Mononuclear cell (primary cell): ENCODE measurements around the gene ICAM2. TPM values are rescaled to one million over a fixed set of nuclear protein-coding genes. Genes with fewer than 3 reads are reported as not detected.

Experiments used
- H3K27me3 ChIP-seq: 2 replicates; pipeline ENCODE4 v1.6.0; 2011; ENCODE audit warnings: low read length, control low read depth; ENCODE audit not compliant: insufficient read depth
- H3K4me1 ChIP-seq: 2 replicates; pipeline ENCODE4 v1.5.1; 2011; ENCODE audit warnings: mild to moderate bottlenecking, low read length, control low read depth; ENCODE audit not compliant: insufficient read depth
- H3K4me3 ChIP-seq: 2 replicates; pipeline ENCODE4 v1.5.1; 2011; ENCODE audit warnings: mild to moderate bottlenecking, low read length, moderate library complexity
- H3K9me3 ChIP-seq: 2 replicates; pipeline ENCODE4 v1.5.1; 2011; ENCODE audit warnings: low read depth, mild to moderate bottlenecking, control low read depth, low read length
- total RNA-seq: library from RNA; depleted of rRNA; stranded (reverse); fragments of >200 nt; gene quantifications from one replicate; pipeline ENCODE4 v1.2.3, GENCODE V29; 2012

The ICAM2 gene
- total RNA-seq, 1 donor, result 40.1 TPM

DNA sequence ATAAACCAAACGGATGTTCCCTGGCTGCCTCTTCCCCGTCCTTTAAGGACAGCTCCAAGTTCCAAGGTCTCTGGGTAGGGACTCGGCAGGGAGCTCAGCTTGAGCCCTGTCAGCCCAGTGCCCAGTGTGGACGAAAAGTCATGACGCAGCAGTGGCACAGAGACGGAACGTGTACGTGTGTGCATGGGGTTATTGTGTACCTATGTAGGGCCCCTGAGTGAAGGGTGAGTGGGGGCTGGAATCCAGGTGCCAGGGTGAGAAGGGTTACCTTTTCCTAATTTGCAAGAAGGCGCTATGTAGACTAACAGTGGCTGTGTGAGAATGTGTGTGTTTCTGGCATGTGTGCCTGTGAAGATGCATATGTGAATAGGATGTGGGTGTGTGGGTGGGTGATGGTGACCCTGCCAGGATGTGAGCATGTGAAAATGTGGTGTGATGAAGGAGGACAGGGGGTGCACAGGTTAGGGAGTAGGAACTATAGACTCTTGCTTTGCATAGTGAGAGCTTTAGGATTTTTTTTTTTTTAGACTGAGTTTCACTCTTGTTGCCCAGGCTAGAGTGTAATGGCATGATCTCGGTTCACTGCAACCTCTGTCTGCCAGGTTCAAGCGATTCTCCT is 53.7 kb downstream of the ICAM2 start:
- peaks cover 8% of the 10 kb centered on the region for H3K4me1 ChIP-seq
- H3K4me3 ChIP-seq, result no peak overlapping the region
- H3K27me3 ChIP-seq, result no peaks in the 10 kb centered on the region
- H3K9me3 ChIP-seq, result no peaks in the 10 kb centered on the region

DNA sequence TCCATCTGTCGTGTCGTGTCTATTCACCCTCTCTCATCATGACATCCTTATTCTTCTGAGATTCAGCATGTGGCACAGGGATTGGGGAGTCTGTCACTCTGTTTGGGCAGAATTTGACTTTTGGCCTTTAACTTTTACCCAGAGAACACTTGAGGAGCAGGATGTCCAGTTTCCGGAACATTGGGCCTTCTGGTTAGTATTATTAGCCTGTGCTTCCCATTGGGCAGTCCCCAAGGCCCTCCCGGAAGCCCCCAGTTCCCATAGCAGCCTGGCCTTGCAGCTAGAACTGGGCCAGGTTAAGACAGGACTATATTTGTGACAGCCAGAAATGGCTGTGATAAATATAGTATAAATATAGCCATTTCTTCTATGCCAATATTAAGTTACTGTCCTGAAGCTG is 57.3 kb downstream of the ICAM2 start:
- no peak overlapping the region for H3K4me3 ChIP-seq
- H3K9me3 ChIP-seq, result no peaks in the 10 kb centered on the region
- H3K27me3 ChIP-seq, result no peaks in the 10 kb centered on the region
- peaks cover 13% of the 10 kb centered on the region for H3K4me1 ChIP-seq

DNA sequence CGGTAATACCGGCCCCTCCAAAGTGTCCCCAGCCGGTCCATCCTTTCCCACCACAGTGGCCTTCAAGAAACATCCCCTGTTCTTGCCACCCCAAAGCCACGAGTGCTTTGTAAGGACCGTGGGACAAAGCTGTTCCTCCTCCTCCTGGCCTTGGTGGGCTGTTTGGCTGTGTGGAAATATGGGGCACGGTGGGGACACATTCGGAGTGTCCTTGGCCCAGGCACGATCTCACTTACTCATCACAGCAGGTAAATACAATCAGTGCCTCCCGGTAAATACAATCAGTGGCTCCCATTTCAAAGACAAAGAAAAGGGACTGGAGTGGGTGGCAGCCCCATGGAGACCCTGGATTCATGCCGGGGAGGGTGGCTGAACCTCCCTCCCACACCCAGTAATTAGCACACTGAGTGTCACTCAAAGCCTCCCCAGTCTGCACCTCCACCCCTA is 58.1 kb downstream of the ICAM2 start:
- Histone ChIP-seq H3K27me3 (no peaks in the 10 kb centered on the region), H3K4me1 (peaks cover 13% of the 10 kb centered on the region), H3K9me3 (no peaks in the 10 kb centered on the region), H3K4me3 (no peak overlapping the region)

DNA sequence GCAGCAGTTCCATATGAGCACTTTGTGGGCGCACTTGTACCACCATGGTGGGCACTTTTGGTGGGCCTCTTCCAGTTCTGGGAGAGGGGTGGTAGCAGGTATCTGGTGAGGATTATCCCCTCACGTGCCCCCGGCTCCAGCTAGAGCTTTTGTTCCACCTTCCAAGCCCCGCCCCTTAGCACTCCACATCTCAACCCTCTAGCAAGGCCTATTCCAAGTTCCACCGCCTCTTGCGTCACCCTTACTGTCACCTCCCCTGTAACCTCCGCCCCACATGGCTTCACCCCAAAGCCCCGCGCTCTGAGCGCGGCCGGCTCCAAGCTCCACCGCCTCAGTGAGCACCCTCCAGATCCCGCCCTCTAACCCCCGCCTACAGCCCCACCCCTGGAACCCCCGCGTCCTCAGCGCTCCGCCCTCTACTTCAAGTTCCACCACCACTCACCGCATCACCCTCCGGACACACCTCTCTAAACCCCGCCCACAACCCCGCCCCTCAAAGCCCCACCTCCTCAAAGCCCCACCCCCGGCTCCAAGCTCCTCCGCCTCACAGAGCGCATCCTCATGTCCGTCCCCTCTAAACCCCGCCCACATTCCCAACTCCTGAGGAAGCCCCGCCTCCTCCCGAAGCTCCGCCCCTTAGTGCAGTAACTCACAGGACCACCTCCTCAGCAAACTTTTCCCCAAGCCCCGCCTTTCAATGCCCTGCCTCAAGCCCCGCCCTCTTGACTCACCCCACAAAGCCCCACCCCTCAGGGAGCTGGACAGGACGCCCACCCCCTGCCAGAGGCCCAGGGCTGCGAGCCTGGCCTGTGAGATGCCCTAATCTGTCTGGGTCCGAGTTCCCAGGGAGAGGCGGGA is 58.8 kb downstream of the ICAM2 start:
- Histone ChIP-seq H3K9me3 (no peaks in the 10 kb centered on the region), H3K4me1 (peaks cover 9% of the 10 kb centered on the region), H3K4me3 (no peak overlapping the region), H3K27me3 (no peaks in the 10 kb centered on the region)

DNA sequence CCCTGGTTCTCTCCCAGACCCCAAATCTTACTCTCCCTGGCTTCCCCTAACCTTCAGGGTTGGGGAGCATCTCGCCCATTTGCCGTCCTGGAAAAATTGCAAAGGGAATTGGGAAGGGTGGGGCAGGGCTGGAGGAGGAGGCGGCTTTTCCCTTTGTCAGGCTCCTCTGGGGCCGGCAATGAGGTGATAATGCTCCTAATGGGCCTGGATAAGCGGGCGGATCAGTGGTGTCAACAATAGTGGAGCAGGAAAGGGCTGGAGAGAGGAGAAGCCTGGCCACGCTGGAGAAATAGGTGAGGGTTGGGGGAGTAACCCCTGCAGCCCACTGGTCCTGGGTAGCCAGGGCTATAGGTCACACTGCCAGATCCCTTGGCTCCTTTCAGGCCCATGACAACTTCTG is 60.0 kb downstream of the ICAM2 start:
- H3K4me3 ChIP-seq, result no peak overlapping the region
- H3K9me3 ChIP-seq, result no peaks in the 10 kb centered on the region
- no peaks in the 10 kb centered on the region for H3K27me3 ChIP-seq
- H3K4me1 ChIP-seq, result peaks cover 5% of the 10 kb centered on the region

DNA sequence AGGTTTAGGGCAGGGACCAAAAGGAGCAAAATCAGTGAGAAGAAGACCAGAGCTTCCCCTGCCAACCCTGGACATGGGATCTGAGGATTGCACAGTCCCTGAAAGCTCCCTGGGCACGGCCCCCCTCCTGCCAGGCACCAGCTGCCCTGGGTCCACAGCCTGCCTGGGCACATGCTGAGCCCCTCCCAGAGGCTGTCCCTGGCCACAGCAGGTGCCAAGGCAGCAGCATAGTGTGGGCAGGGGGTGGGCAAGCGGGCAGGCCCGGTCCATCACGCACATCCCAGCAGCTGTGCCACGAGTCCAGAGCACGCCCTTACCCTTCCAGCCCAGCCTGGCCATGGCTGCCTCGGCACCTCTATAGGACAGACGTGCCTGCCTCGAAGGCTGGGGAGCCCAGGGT is 60.4 kb downstream of the ICAM2 start:
- H3K9me3 ChIP-seq, result no peaks in the 10 kb centered on the region

DNA sequence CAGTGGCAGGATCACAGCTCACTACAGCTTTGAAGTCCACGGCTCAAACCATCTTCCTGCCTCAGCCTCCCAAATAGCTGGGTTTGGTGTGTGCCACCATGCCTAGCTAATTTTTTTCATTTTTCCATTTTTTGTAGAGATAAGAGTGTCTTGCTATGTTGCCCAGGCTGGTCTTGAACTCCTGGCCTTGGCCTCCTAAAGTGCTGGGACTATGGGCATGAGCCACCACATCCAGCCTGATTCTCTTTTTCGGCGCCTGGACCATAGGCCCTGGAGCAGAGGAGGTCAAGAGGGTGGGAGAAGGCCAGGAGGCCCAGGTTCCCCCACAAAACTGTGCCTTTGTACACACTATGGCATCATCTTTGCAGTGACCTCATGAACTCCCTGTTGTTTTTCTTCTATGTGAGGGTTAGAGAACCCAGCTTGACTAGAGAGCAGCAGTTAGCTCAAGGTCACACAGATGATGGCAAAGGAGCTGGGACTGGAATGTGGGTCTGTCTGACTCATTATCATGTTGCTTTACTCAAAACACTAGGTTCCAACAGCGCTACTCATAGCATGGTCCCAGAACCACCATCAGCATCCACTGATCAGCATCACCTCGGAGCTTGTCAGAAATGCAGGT is 64.0 kb downstream of the ICAM2 start:
- Histone ChIP-seq H3K27me3 (no peaks in the 10 kb centered on the region), H3K4me3 (no peak overlapping the region), H3K9me3 (no peaks in the 10 kb centered on the region), H3K4me1 (peaks cover 31% of the 10 kb centered on the region)

More for the DNA sequence above, 60.4 kb downstream of the ICAM2 start:
- H3K4me3 ChIP-seq, result no peak overlapping the region
- peaks cover 5% of the 10 kb centered on the region for H3K4me1 ChIP-seq
- H3K27me3 ChIP-seq, result no peaks in the 10 kb centered on the region

DNA sequence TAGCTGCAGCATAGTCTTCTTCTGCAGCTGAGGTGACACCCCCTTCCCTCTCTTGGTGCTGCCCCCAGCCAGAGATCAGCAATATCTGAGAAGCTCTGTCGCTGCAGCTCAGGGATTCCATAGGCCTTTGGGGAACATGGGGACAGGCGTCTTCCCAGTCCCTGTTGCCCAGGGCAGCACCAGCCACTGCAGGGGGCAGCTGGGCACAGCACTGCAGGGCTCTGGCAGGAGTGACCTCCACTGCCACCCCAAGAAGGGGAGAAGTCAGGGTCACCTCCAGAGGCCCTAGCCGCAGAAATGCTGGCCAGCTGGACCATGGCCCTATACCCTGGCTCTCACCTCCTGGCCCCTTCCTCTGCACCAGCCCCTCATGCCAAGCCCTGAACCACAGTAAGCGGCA is 64.6 kb downstream of the ICAM2 start:
- H3K27me3 ChIP-seq, result no peaks in the 10 kb centered on the region
- H3K4me1 ChIP-seq, result peaks cover 27% of the 10 kb centered on the region
- no peak overlapping the region for H3K4me3 ChIP-seq
- H3K9me3 ChIP-seq, result no peaks in the 10 kb centered on the region

DNA sequence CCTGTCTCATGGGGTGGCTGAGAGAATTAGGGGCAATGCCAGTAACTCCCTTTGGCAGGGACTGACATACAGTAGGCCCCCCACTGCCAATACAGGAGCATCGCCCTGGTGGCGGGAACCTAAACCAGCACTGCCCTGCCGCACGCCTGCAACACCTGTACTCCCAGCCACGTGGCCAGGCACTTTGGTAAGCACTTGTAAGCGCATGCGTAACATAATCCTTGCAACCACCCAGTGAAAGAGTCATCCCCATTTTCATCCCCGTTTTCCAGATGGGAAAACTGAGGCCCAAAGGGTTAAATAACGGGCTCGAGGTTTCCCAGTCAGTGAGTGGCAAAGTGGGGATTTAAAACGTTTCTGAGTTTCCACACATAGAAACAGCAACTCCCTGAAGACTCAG is 65.2 kb downstream of the ICAM2 start:
- Histone ChIP-seq H3K4me3 (no peak overlapping the region), H3K4me1 (peaks cover 31% of the 10 kb centered on the region), H3K9me3 (no peaks in the 10 kb centered on the region), H3K27me3 (no peaks in the 10 kb centered on the region)

DNA sequence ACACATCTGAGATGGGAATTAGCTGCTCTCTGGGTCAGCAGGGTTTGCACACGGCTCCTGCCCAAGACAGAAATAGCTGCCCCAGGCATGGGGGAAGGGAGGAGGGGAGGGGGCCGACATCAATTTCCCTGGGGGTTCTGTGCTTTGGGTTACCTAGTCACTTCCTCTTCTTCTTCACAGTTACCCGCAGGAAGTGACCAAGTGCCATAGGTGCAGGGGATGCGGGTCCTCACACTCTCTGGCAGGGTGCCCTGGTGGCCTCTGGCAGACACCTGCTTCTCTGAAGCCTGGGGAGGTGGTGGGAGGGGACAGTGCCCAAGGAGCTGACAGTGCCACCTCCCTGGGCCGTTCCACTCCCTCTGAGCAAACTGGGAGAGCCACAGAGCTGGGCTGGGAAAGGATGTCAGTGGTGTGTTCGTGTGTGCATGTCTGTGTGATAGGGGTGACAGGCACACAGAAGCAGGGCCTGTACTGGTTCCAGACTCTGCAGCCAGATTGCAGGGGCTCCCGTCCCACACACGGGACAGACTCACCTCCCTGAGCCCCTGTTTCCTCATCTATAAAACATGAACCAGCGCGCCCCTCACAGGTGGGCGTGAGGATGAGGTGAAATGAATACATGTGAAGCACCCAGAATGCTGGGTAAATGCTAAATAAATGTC is 65.9 kb downstream of the ICAM2 start:
- H3K9me3 ChIP-seq, result no peaks in the 10 kb centered on the region
- peaks cover 31% of the 10 kb centered on the region for H3K4me1 ChIP-seq

More for the DNA sequence above, 65.9 kb downstream of the ICAM2 start:
- Histone ChIP-seq H3K4me3 (no peak overlapping the region), H3K27me3 (no peaks in the 10 kb centered on the region)

Other genes with a start within 250 kb of the ICAM2 start
- gene CCDC47, start 247.0 kb downstream of the ICAM2 start, total RNA-seq, result 38.9 TPM
- 112 TPM for gene DDX42, start 246.5 kb downstream of the ICAM2 start, total RNA-seq
- gene PSMC5, start 193.2 kb downstream of the ICAM2 start, total RNA-seq, result 15.3 TPM
- 13.2 TPM for gene FTSJ3, start 193.0 kb downstream of the ICAM2 start, total RNA-seq
- gene SMARCD2, start 177.9 kb downstream of the ICAM2 start, total RNA-seq, result 56.0 TPM
- gene CSH2, start 147.0 kb downstream of the ICAM2 start, total RNA-seq, result 0.10 TPM
- gene GH2, start 138.7 kb downstream of the ICAM2 start, total RNA-seq, result not detected
- not detected for gene CSH1, start 124.1 kb downstream of the ICAM2 start, total RNA-seq
- not detected for gene CSHL1, start 109.4 kb downstream of the ICAM2 start, total RNA-seq
- not detected for gene GH1, start 101.8 kb downstream of the ICAM2 start, total RNA-seq
- 26.0 TPM for gene CD79B, start 88.3 kb downstream of the ICAM2 start, total RNA-seq
- gene SCN4A, start 47.7 kb downstream of the ICAM2 start, total RNA-seq, result under 0.01 TPM
- gene PRR29, start 22.3 kb downstream of the ICAM2 start, total RNA-seq, result 0.21 TPM
- gene ERN1, start 109.5 kb upstream of the ICAM2 start, total RNA-seq, result 62.8 TPM
- 7.2 TPM for gene TEX2, start 242.6 kb upstream of the ICAM2 start, total RNA-seq